Activated CD4-positive, alpha-beta T cell treated with anti-CD3 and anti-CD28 coated beads for 48 hours (primary cell): ENCODE data around the gene HOXC10.

Source experiments
- DNase-seq: peaks from one replicate; pipeline ENCODE4 v3.0.0-alpha.2; 2020

The HOXC10 gene

GRCh38 chr12:53965281-53966084 lies 19.5 kb upstream of the HOXC10 start:
- DNase-seq, result no peak

GRCh38 chr12:53966085-53966384 lies 18.9 kb upstream of the HOXC10 start:
- no peak for DNase-seq

GRCh38 chr12:53966385-53967133 lies 18.4 kb upstream of the HOXC10 start:
- no peak for DNase-seq

GRCh38 chr12:53967421-53967925 lies 17.5 kb upstream of the HOXC10 start:
- DNase-seq, result no peak

GRCh38 chr12:53968214-53969127 lies 16.5 kb upstream of the HOXC10 start:
- no peak for DNase-seq

GRCh38 chr12:53969588-53970259 lies 15.2 kb upstream of the HOXC10 start:
- no peak for DNase-seq

- no peak for DNase-seq
Observed at GRCh38 chr12:53970451-53970850, 14.5 kb upstream of the HOXC10 start.

- no peak for DNase-seq
Observed at GRCh38 chr12:53971129-53971528, 13.8 kb upstream of the HOXC10 start.

- no peak for DNase-seq
Observed at GRCh38 chr12:53971686-53972085, 13.3 kb upstream of the HOXC10 start.

GRCh38 chr12:53972152-53972702 lies 12.7 kb upstream of the HOXC10 start:
- no peak for DNase-seq

GRCh38 chr12:53972722-53973235 lies 12.2 kb upstream of the HOXC10 start, which contains the start of gene HOXC11:
HOXC11 (plus strand) TSS chr12:53973126; CDS start chr12:53973242, 116 bp downstream.
- no peak for DNase-seq

- DNase-seq, result peak; percentile 25
Observed at GRCh38 chr12:53973236-53974042, 11.5 kb upstream of the HOXC10 start.

- DNase-seq, result peak; percentile 47
Observed at GRCh38 chr12:53974084-53975063, 10.6 kb upstream of the HOXC10 start, which contains the start of gene HOTAIR. HOTAIR (minus strand) TSS chr12:53974954.

GRCh38 chr12:53975064-53975471 lies 9.9 kb upstream of the HOXC10 start:
- DNase-seq, result no peak

- DNase-seq, result no peak
Observed at GRCh38 chr12:53975479-53976152, 9.3 kb upstream of the HOXC10 start.

- no peak for DNase-seq
Observed at GRCh38 chr12:53976172-53976822, 8.6 kb upstream of the HOXC10 start.

GRCh38 chr12:53976823-53977595 lies 7.9 kb upstream of the HOXC10 start:
- DNase-seq, result no peak
